Muscle of back (tissue), 11 donors: ENCODE results near the gene HNRNPH1. TPM values are rescaled to one million over a fixed set of nuclear protein-coding genes. Genes with fewer than 3 reads are reported as not detected.
A peak's percentile ranks its signal among the peaks of the same experiment; 100 is the strongest.

Experiments used
- DNase-seq, 3 donors: peaks; one replicate each; pipeline versions ENCODE4 v3.0.0 to v3.0.0-alpha.2; 2013
- polyA plus RNA-seq, 10 donors: library from polyadenylated mRNA; unstranded; fragments of 120-200 nt; gene quantifications; one replicate each; pipeline ENCODE4 v1.2.1, GENCODE V29; 2013; ENCODE audit not compliant: insufficient read length in 10 of 10

The HNRNPH1 gene
- polyA plus RNA-seq, 10 donors, result 391 to 937 (median 609) TPM

- DNase-seq, result no peak
These were observed 1.4 kb upstream of the HNRNPH1 start for GRCh38 chr5:179624841-179625271.

GRCh38 chr5:179623906-179624741 lies 653 bp upstream of the HNRNPH1 start:
- peak; percentile 33 to 84 (median 41) for DNase-seq

DNA sequence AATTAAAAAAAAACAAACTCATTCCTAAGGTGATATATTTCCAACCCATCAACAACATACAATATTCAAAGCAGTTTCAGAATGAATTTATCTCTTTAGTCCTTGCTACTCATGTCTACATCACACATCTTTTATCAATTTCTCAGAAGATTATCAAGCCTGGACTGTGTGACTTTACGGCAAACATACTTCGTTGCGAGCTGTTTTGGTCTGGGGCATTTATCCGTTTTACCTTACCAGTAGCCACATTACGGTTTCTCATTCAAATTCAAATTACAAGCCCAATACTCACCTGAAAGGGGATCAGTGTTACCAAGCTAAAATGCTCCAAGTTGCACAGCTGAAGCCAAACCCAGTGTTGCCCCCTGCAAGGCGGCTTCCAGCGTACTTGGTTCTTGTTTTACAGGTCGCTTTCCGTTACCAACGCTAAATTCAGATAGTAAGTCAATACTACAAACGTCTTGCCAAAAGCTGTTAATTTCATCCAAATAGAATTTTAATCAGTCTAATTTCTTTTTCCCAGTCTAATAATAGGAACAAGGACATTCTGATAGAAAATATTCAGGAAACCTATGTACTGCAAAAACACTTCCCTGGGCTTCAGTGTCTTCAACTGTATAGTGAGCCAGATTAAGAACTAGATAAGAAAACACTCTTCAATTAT lies 1.8 kb downstream of the HNRNPH1 start:
- DNase-seq, result peak in 1 of 3 donors; percentile 37

DNA sequence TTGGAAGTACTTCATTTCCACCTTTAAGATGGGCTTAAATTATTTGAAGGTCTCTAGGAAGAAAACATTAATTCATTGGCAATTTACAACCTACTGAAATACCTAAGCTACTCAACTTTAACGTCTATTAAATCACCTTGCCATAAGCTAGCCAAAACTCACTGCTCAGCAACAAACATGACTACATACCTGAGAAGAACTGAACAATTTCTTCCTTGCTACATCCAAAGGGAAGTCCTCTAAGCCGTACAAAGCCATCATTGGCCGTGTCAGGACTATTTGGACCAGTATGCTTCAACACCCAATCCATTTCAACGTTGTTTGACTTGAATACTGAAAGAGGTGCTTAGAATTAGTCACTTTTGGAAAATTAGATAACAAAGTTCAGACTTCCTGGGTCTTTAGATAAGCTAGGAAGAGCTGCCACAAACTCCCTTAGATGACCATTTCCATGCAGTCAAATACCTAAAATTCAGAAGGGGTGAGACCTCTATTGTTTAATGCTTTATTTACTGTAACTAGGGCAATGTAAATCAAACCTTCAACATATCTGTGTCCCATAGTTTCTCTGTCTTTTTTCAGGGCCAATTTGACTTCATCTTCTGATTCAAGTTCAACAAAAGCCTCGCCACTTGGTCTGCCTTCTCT lies 2.6 kb downstream of the HNRNPH1 start:
- no peak for DNase-seq

- DNase-seq, result no peak
These were observed 3.2 kb downstream of the HNRNPH1 start for GRCh38 chr5:179620293-179620692.

DNA sequence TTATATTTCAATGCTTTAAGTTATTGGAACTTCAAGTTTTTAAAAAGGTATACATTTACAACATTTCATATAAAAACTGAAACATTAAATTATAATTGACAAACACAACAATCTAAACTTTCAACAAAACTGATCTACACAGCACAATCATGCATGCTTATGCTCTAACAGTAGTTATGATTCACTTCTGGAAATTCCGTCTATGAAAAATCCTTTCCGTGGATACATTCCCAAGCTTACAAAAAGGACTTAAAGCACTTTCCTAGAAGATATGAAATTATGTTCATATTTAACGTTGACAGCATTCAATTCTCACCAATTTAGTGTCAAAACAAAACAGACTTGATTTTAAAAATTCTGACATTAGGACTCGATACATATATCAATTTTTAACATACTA lies 3.7 kb downstream of the HNRNPH1 start:
- no peak for DNase-seq

- DNase-seq, result no peak
These were observed 4.4 kb downstream of the HNRNPH1 start for GRCh38 chr5:179618923-179619554.

GRCh38 chr5:179617930-179618329 lies 5.5 kb downstream of the HNRNPH1 start:
- no peak for DNase-seq

GRCh38 chr5:179616002-179616594 lies 7.4 kb downstream of the HNRNPH1 start:
- DNase-seq, result no peak

GRCh38 chr5:179615203-179615602 lies 8.3 kb downstream of the HNRNPH1 start:
- DNase-seq, result no peak

- DNase-seq, result no peak
These were observed 8.7 kb downstream of the HNRNPH1 start for GRCh38 chr5:179614745-179615144.

DNA sequence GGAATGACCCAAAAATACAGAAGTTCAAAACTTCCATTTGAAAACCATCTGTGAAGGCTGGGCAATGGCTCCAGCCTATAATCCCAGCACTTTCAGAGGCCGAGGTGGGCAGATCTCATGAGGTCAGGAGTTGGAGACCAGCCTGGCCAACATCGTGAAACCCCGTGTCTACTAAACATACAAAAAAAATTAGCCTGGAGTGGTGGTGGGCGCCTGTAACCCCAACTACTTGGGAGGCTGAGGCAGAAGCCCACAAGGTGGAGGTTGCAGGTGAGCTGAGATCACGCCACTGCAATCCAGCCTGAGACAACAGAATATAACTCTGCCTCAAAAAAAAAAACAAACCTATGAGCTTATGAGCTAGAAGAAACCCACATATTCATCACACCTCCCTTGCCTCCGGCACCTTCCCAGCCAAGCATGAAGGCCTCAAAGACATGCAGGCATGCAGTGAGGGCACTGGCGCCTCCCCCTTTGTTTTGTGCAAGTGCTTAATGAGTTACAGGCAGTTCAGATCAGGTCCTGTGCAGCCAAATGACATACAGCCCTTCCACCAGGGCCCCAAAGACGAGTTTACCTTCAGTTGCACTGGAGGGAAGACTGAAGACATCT lies 9.9 kb downstream of the HNRNPH1 start:
- DNase-seq, result no peak

DNA sequence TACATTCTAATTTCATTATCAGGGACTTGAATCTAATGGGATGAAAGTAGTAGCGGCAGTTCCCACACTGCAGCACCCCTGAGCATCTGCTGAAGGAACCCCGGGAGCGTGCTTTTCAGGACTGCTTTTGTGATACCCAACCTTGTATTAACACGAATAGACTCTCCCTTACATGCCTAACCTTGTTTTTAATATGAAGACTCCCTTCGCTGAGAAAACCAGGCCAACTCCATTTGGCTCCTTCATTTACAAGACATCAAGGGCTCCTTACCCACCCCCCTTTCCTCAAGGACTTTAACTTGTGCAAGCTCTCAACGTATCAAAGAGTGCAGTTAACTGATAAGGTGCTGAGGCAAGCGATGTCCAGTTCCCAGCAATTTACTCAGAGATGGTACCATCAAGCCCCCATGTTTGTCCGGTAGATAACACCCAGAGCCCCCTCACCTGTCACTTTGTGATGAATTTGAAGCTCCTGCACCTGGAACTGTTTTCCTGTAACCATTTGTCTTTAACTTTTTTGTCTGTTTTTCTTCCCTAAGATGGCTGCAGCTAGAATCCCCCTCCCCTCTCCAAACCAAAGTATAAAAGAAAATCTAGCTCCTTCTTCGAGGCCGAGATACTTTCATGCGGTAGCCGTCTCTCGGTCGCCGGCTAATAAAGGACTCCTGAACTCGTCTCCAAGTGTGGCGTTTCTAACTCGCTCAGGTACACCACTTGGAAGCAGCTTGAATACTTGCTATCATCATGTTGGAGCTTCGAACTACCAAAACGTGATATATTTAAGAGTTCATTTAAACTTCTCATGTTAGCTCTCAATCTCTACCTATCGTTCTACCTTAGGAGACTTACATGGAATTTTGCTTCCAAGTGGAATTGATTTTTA lies 10.7 kb downstream of the HNRNPH1 start:
- no peak for DNase-seq

DNA sequence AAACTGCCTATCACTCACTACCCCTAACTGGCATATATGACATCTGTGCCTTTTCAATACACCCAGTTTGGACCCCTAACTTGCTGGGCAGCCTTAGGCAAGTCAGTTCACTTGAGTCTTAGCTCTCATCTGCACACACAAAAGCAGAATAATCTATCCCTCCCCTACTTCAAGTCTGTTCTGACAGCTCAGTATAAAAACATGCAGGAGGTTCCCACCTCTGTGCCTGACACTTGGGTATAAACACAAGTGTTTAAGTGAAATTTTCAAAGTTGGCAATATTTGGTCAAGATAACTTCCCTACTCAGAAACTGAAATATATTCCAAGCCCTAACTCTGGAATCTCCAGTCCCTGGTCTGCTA lies 12.6 kb downstream of the HNRNPH1 start:
- no peak for DNase-seq

GRCh38 chr5:179610109-179610902 lies 13.2 kb downstream of the HNRNPH1 start:
- DNase-seq, result peak in 1 of 3 donors; percentile 22

DNA sequence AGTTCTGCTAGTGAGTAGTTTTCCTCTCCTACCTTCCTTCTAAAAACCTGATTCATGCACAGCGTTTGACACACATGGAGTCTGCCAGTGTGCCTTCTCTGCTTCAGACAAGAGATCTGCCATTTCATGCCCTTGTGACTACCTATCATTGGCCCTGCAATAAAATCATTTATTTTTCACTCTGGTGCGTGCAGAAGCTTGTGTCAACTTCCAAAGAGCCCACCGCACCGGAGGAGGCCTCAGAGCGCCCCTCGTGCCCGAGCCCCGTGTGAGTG lies 13.7 kb downstream of the HNRNPH1 start:
- DNase-seq, result peak in 1 of 3 donors; percentile 22

DNA sequence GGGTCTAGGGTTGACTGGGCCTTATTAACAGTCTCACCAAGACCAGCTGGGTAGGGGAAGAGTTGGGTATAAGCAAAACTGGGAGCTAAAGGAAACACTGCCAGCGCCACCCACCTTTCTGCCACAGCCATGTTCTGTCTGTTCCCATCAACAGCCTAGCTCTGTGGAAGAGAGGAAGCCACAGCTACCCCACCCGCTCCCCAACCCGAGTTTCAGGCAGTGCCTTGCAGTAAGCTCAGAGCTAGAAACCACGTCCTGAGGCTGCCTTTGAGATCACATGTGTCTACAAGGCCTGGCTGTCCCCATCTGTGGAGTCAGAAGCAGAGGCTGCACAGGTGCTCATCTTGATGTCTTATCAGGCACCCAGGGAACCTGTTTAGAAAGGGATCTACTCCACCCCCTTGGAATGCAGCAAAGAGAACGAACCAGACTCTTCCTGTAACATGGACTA lies 15.3 kb downstream of the HNRNPH1 start:
- peak in 1 of 3 donors; percentile 20 for DNase-seq

DNA sequence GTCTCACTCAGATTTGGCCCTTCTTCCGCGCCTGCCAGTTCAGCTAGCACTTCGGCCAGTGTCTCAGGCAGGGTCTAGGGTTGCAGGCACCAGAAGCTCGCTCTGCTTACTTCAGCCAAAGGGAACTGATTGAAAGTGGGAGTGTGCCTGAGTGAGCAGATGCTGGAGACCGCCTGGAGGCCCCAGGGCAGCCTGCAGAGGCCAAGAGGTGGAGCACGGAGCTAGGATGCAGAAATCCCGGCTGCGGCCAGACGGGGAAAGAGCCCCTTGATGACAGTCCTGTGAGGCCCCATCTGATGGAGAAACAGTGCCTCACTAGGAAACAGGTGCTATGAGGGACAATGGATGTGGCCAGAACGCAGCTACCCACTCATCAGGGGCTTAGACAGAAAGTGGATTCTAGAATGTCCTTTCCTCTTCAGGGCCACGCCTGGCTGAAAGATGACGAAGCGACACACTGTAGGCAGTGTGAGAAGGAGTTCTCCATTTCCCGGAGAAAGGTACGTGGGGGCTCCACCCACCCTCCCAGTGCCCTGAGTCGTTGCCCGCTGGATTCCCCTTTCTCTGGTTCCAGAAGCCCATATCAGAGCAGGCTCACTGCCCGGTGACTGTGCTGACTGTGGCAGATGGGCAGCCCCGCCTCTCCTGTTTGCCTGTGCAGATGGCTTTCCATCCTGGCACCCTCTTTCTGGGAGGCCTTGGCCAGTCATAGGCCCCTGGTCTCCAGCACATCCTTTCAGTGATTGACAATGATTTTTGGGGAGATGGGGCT lies 16.1 kb downstream of the HNRNPH1 start:
- peak in 1 of 3 donors; percentile 58 for DNase-seq

- DNase-seq, result no peak
These were observed 16.6 kb downstream of the HNRNPH1 start for GRCh38 chr5:179606910-179607159.
